T-cell (primary cell): Measurements from ENCODE around the gene FOXR2. TPM values are rescaled to one million over a fixed set of nuclear protein-coding genes. Genes with fewer than 3 reads are reported as not detected.

ENCODE experiments used
- ATAC-seq, 4 experiments: fragments of 200-7000 bp in 3 of 4; fragments of 150-1000 bp in 1 of 4; cut with Tn5 transposase; replicated peaks in 1 of 4; 1 replicate in 3 of 4; 2 replicates in 1 of 4; pipeline ENCODE4 v1.10.0; 2021; ENCODE audit warnings: moderate library complexity in 3 of 4, mild to moderate bottlenecking in 2 of 4, moderate number of reproducible peaks in 1 of 4
- CTCF ChIA-PET, 2 donors: fragments of 300-600 bp; sonication (Branson Sonifier 250); formaldehyde crosslinking; loops; one replicate each; lab custom pipeline; 2022; ENCODE audit warnings: antibody characterized with exemption in 2 of 2; lab: Charles Lee
- POLR2A ChIA-PET, 2 donors: fragments of 300-600 bp; sonication (Branson Sonifier 250); formaldehyde crosslinking; loops; one replicate each; lab custom pipeline; 2022; ENCODE audit warnings: antibody characterized with exemption in 2 of 2; lab: Charles Lee
- DNase-seq, 35 experiments: peaks; one replicate each; pipeline versions ENCODE4 v3.0.0 to v3.0.0-alpha.2; 2013 to 2023
- H3K27ac ChIP-seq: one replicate; pipeline ENCODE4 v1.5.1; 2013; ENCODE audit warnings: low read length
- H3K27me3 ChIP-seq, 2 experiments: replicated peaks in 1 of 2; 1 replicate in 1 of 2; 2 replicates in 1 of 2; pipeline versions ENCODE4 v1.6.1 to v1.7.0; 2013; ENCODE audit warnings: low read length in 1 of 2, mixed read lengths in 1 of 2; ENCODE audit not compliant: control insufficient read depth in 2 of 2, insufficient read depth in 2 of 2; ENCODE audit errors: extremely low read depth in 1 of 2
- H3K36me3 ChIP-seq, 2 donors: 1 replicate in 1 of 2; 2 replicates in 1 of 2; pipeline versions ENCODE4 v1.6.1 to v1.7.0; 2013; ENCODE audit warnings: low read length in 1 of 2; ENCODE audit not compliant: control insufficient read depth in 2 of 2, insufficient read depth in 1 of 2; ENCODE audit errors: extremely low read depth in 1 of 2
- H3K4me1 ChIP-seq, 2 experiments: 1 replicate in 1 of 2; 2 replicates in 1 of 2; pipeline versions ENCODE4 v1.6.1 to v1.7.0; 2013; ENCODE audit warnings: low read length in 2 of 2, mixed read lengths in 1 of 2; ENCODE audit not compliant: insufficient read depth in 2 of 2, control insufficient read depth in 1 of 2; ENCODE audit errors: extremely low read depth in 1 of 2
- H3K4me3 ChIP-seq, 2 donors: 1 replicate in 1 of 2; 2 replicates in 1 of 2; pipeline versions ENCODE4 v1.5.1 to v1.7.0; 2013; ENCODE audit warnings: mild to moderate bottlenecking in 2 of 2, low read length in 1 of 2, moderate library complexity in 1 of 2; ENCODE audit not compliant: control insufficient read depth in 1 of 2; ENCODE audit errors: extremely low read depth in 1 of 2
- H3K9me3 ChIP-seq: 2 replicates; pipeline ENCODE4 v1.7.0; 2013
- H3K27ac Mint-ChIP-seq, 2 donors: one replicate each; pipeline ENCODE4 v1.8.0; 2020 to 2021; ENCODE audit warnings: mild to moderate bottlenecking in 2 of 2, mixed read lengths in 2 of 2
- H3K27me3 Mint-ChIP-seq, 2 donors: one replicate each; pipeline ENCODE4 v1.8.0; 2021 to 2022; ENCODE audit warnings: mixed read lengths in 2 of 2
- H3K36me3 Mint-ChIP-seq: one replicate; pipeline ENCODE4 v1.8.0; 2021; ENCODE audit warnings: mixed read lengths
- H3K4me1 Mint-ChIP-seq, 3 donors: one replicate each; pipeline ENCODE4 v1.8.0; 2020 to 2022; ENCODE audit warnings: mixed read lengths in 3 of 3, mild to moderate bottlenecking in 1 of 3
- H3K4me3 Mint-ChIP-seq, 3 donors: one replicate each; pipeline ENCODE4 v1.8.0; 2020 to 2022; ENCODE audit warnings: mild to moderate bottlenecking in 3 of 3, mixed read lengths in 3 of 3, moderate library complexity in 3 of 3
- H3K9me3 Mint-ChIP-seq, 3 donors: one replicate each; pipeline ENCODE4 v1.8.0; 2020 to 2022; ENCODE audit warnings: mixed read lengths in 3 of 3
- WGBS: methylation state at CpG from one replicate; pipeline ENCODE4 v1.1.5; 2013; ENCODE audit warnings: missing lambda C conversion rate; ENCODE audit not compliant: insufficient coverage; 5-methylcytosine and 5-hydroxymethylcytosine counted together
- total RNA-seq, 35 experiments: library from RNA in 6 of 35; stranded (reverse) in 6 of 35; fragments of 120-200 nt in 1 of 35; gene quantifications; one replicate each; pipeline versions ENCODE4 v1.2.1 to v1.2.4 and lab custom pipeline; 2013 to 2026

The FOXR2 gene
- total RNA-seq, 5 donors from 2014 or later (not counting 1 experiment from before 2014, with no cell fraction given) = not detected

GRCh38 chrX:55663584-55663983, 40.4 kb downstream of the FOXR2 start:
- POLR2A ChIA-PET = no interaction called here
- Mint-ChIP-seq H3K36me3 (no peaks in the 10 kb centered on the region), H3K9me3 (peaks cover 2 to 11% (median 7%) of the 10 kb centered on the region in 3 donors), H3K27me3 (peaks cover 0 to 27% of the 10 kb centered on the region in 2 donors), H3K27ac (no peak overlapping the region), H3K4me3 (no peak overlapping the region), H3K4me1 (peaks cover 0 to 5% (median 2%) of the 10 kb centered on the region in 3 donors)
- Histone ChIP-seq H3K9me3 (no peaks in the 10 kb centered on the region), H3K4me3 (no peak overlapping the region), H3K27me3 (no peaks in the 10 kb centered on the region), H3K27ac (no peak overlapping the region), H3K36me3 (no peaks in the 10 kb centered on the region), H3K4me1 (no peaks in the 10 kb centered on the region)
- DNase-seq = no peak
- whole genome bisulfite sequencing = no CpG with 5 or more reads among the region's 3 CpGs
- no peak for ATAC-seq
- CTCF ChIA-PET = no interaction called here

- H3K9me3 ChIP-seq = no peaks in the 10 kb centered on the region
- no CpG with 5 or more reads among the region's 1 CpG for WGBS
- Mint-ChIP-seq H3K27me3 (peaks cover 0 to 14% of the 10 kb centered on the region in 2 donors), H3K27ac (no peak overlapping the region), H3K4me1 (peaks cover 0 to 2% (median 0%) of the 10 kb centered on the region in 3 donors), H3K36me3 (no peaks in the 10 kb centered on the region), H3K4me3 (no peak overlapping the region), H3K9me3 (peaks cover 7 to 14% (median 12%) of the 10 kb centered on the region in 3 donors)
- no peak overlapping the region for H3K27ac ChIP-seq
- no peaks in the 10 kb centered on the region for H3K27me3 ChIP-seq
- ATAC-seq (no peak), DNase-seq (no peak)
- POLR2A ChIA-PET = no interaction called here
- H3K36me3 ChIP-seq = no peaks in the 10 kb centered on the region
- H3K4me3 ChIP-seq = no peak overlapping the region
- H3K4me1 ChIP-seq = no peaks in the 10 kb centered on the region
- CTCF ChIA-PET = no interaction called here
Measured at GRCh38 chrX:55668084-55668483, 44.9 kb downstream of the FOXR2 start.

Other genes with a start within 250 kb of the FOXR2 start
- 10 to 100 TPM; 18.5 to 25.5 (median 22.3) TPM for gene MAGEH1, start 171.3 kb upstream of the FOXR2 start, total RNA-seq
- 1 to 10 TPM; 1.6 to 2.1 (median 1.7) TPM for gene USP51, start 133.6 kb upstream of the FOXR2 start, total RNA-seq
- gene RRAGB, start 94.3 kb downstream of the FOXR2 start, total RNA-seq = 10 to 100 TPM in 4 of 5 donors, 1 to 10 TPM in 1; 8.4 to 13.8 (median 11.8) TPM